ENCODE measurements around the gene CMTM3.
A peak's percentile ranks its signal among the peaks of the same experiment; 100 is the strongest.

The CMTM3 gene

DNA sequence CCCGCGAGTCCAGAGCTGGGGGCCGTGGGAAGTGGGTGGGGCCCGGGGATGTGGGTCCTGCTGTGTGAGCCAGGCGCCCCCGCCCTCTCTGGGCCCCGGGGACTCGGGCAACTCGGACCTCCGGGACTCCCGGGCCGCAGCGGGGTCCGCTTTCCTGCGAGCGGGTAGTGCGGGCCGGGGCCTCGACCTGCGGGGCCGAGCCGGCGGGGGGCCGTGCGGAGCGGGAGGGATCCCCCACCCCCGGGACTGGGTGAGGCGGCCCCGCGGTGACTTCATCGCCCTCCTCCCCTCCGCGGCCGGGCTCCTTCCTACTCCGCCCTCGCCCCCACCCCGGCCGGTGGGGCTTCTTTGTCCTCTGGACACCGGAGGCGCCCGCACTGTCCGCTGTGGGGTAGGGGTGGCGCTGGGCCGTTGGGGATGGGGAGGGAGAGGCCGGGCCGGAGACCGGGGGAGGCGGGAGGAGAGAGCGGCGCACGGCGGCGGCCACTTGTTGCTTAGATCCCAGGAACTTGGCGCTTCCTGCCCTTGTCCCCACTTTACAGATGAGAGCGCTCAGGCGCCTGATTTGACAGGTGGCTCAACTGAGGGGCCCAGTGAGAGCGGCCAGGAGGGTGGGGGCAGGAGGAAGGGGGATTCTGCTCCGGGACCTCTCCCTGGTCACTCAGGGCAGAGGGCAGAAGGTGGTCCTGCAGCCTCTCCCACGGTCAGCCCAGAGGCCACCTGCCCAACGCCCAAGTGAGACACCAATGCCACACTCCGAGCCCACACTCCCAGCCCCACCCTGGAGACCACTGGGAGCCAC is 874 bp downstream of the CMTM3 start (continued):
- TF ChIP-seq ZBTB26 (tag by site-specific recombination; optimal IDR thresholded peaks at IDR 0.05) (peak; percentile 54), ZNF214 (tag by site-specific recombination; IDR thresholded peaks at IDR 0.05; ENCODE audit: borderline replicate concordance) (no peak), EGR2 (tag by site-specific recombination; IDR thresholded peaks at IDR 0.05; ENCODE audit: low read depth) (0 out of 2 replicates have a peak, but pooled peaks have one; percentile 26), ZNF398 (tag by site-specific recombination; IDR thresholded peaks at IDR 0.05) (peak; percentile 85), PATZ1 (tag by site-specific recombination; IDR thresholded peaks at IDR 0.05) (peak; percentile 52), ZNF341 (tag by site-specific recombination; IDR thresholded peaks at IDR 0.05; ENCODE audit: low read depth) (peak; percentile 45), BCL11B (tag by site-specific recombination; IDR thresholded peaks at IDR 0.05; ENCODE audit: low read depth) (no peak), ZNF776 (tag by site-specific recombination; IDR thresholded peaks at IDR 0.05; ENCODE audit: borderline replicate concordance) (no peak), GLIS1 (tag by site-specific recombination; IDR thresholded peaks at IDR 0.05) (peak; percentile 67), ZBTB11 (tag by site-specific recombination; conservative IDR thresholded peaks at IDR 0.05; ENCODE audit: low read depth) (0 out of 2 replicates have a peak, but pooled peaks have one; percentile 5), ZNF404 (tag by site-specific recombination; IDR thresholded peaks at IDR 0.05) (no peak), SCRT1 (tag by site-specific recombination; IDR thresholded peaks at IDR 0.05; ENCODE audit: borderline replicate concordance) (peak; percentile 90; the same call in 1 of the 2 replicates), ZNF350 (tag by site-specific recombination; IDR thresholded peaks at IDR 0.05) (no peak), KLF1 (tag by site-specific recombination; IDR thresholded peaks at IDR 0.05) (0 out of 2 replicates have a peak, but pooled peaks have one; percentile 47), KLF10 (tag by site-specific recombination; IDR thresholded peaks at IDR 0.05) (no peak), ZFHX2 (tag by site-specific recombination; conservative IDR thresholded peaks at IDR 0.05) (peak; percentile 64), ZFP3 (tag by site-specific recombination; IDR thresholded peaks at IDR 0.05; ENCODE audit: low read depth) (no peak), ZNF600 (tag by site-specific recombination; IDR thresholded peaks at IDR 0.05) (no peak), ZNF19 (tag by site-specific recombination; IDR thresholded peaks at IDR 0.05; ENCODE audit: low read depth) (no peak), ZBTB20 (tag by site-specific recombination; IDR thresholded peaks at IDR 0.05) (peak; percentile 79), KLF9 (tag by site-specific recombination; IDR thresholded peaks at IDR 0.05; ENCODE audit: low read depth) (peak; percentile 59; the same call in 1 of the 2 replicates), ZNF169 (tag by site-specific recombination; IDR thresholded peaks at IDR 0.05) (no peak), BCL11A (tag by site-specific recombination; IDR thresholded peaks at IDR 0.05; ENCODE audit: low read depth) (0 out of 2 replicates have a peak, but pooled peaks have one; percentile 50), ZNF155 (tag by site-specific recombination; IDR thresholded peaks at IDR 0.05) (no peak), SCRT2 (tag by site-specific recombination; IDR thresholded peaks at IDR 0.05) (peak; percentile 99), ZXDB (tag by site-specific recombination; IDR thresholded peaks at IDR 0.05) (0 out of 2 replicates have a peak, but pooled peaks have one; percentile 46)
- TF ChIP-seq, protein P1, sequence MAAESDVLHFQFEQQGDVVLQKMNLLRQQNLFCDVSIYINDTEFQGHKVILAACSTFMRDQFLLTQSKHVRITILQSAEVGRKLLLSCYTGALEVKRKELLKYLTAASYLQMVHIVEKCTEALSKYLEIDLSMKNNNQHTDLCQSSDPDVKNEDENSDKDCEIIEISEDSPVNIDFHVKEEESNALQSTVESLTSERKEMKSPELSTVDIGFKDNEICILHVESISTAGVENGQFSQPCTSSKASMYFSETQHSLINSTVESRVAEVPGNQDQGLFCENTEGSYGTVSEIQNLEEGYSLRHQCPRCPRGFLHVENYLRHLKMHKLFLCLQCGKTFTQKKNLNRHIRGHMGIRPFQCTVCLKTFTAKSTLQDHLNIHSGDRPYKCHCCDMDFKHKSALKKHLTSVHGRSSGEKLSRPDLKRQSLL (tag by site-specific recombination; IDR thresholded peaks at IDR 0.05): no peak
- TF ChIP-seq, protein P2, sequence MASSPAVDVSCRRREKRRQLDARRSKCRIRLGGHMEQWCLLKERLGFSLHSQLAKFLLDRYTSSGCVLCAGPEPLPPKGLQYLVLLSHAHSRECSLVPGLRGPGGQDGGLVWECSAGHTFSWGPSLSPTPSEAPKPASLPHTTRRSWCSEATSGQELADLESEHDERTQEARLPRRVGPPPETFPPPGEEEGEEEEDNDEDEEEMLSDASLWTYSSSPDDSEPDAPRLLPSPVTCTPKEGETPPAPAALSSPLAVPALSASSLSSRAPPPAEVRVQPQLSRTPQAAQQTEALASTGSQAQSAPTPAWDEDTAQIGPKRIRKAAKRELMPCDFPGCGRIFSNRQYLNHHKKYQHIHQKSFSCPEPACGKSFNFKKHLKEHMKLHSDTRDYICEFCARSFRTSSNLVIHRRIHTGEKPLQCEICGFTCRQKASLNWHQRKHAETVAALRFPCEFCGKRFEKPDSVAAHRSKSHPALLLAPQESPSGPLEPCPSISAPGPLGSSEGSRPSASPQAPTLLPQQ (tag by site-specific recombination; IDR thresholded peaks at IDR 0.05): peak; percentile 76

Measured in HEK293 (cell line).